OCI-LY1 (cell line): ENCODE results near the gene KIAA1755.

Experiments used
- EZH2 ChIP-seq: fragments of 200-600 bp; sonication (generic), shearing (Covaris generic); IDR thresholded peaks from 2 replicates; pipeline ENCODE4 v1.8.0; 2017; ENCODE audit warnings: borderline replicate concordance, mixed run types, mild to moderate bottlenecking, antibody characterized with exemption, low read length, moderate library complexity, mixed read lengths
- TF ChIP-seq, protein P1 (sequence below): fragments of 200-600 bp; sonication (generic), shearing (Covaris generic); IDR thresholded peaks from 2 replicates; pipeline ENCODE4 v1.5.1; 2017; ENCODE audit warnings: mild to moderate bottlenecking, antibody characterized with exemption, low read length, moderate library complexity, mixed read lengths

DNA sequence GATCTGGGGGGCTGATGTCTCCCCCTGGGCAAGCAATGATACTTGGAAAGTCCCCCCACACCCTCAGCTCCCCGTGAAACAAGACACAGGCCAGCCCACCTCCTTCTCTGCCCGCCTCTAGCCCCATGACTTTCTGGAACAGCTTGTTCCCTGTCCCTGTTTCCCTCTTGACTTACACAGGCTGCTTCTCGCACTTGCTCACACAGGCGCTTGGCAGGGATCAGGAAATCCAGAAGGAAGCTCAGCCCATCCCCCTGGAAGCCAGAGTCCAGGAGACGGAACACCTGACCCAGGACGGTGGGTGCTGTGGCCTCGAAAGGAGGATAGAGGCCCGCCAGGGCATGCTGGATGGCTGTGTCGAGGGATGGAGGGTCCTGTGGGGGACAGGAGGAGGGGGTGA is 14.8 kb downstream of the KIAA1755 start:
- TF ChIP-seq, protein P1, sequence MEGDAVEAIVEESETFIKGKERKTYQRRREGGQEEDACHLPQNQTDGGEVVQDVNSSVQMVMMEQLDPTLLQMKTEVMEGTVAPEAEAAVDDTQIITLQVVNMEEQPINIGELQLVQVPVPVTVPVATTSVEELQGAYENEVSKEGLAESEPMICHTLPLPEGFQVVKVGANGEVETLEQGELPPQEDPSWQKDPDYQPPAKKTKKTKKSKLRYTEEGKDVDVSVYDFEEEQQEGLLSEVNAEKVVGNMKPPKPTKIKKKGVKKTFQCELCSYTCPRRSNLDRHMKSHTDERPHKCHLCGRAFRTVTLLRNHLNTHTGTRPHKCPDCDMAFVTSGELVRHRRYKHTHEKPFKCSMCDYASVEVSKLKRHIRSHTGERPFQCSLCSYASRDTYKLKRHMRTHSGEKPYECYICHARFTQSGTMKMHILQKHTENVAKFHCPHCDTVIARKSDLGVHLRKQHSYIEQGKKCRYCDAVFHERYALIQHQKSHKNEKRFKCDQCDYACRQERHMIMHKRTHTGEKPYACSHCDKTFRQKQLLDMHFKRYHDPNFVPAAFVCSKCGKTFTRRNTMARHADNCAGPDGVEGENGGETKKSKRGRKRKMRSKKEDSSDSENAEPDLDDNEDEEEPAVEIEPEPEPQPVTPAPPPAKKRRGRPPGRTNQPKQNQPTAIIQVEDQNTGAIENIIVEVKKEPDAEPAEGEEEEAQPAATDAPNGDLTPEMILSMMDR: no peak
- no peak for TF ChIP-seq EZH2
